Mesangial cell (primary cell): ENCODE data around the gene PRR29. TPM values are rescaled to one million over a fixed set of nuclear protein-coding genes. Genes with fewer than 3 reads are reported as not detected.

Source experiments
- total RNA-seq: library from RNA; depleted of rRNA; stranded (reverse); fragments of >200 nt; gene quantifications from 2 replicates; pipeline ENCODE4 v1.2.3, GENCODE V29; 2015

Gene PRR29
- total RNA-seq: 0.38 and 0.49 TPM in 2 replicates

DNA sequence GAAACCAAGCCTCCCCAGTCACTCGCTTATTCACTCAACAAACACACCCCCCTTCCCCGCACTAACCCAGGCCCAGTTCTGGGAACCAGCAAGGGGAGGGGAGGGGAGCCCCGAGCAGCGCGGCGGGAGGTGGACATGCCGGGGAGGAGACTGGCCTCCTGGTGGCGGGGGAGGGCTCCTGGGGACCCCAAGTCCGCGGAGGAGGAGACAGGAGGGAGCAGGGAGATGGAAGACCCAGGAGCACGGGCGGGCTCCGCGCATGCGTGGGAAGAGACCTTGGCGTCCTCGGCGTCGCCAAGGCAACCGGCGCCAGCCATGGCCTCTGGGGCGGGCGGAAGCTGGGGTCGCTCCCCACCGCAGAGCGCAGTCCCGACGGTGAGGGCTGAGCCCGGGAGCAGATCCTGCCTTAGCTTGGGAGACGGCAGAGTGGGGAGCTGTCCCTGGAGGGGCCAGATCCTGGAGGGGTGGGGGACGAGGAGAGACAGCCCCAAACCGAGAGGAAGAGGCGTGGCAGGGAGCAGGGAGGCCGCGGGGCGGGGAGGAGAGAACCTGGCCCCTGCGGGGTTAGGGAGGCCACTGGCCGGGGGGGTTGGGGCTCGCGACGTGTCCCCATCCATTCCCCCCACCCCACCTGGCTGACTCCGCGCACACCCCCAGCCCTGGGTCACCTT lies at the start of gene PRR29:
Gene PRR29, plus strand, starts transcription at position 302 of the 671 bp plus-strand sequence. Its CDS starts 14 bp downstream, at position 316.

DNA sequence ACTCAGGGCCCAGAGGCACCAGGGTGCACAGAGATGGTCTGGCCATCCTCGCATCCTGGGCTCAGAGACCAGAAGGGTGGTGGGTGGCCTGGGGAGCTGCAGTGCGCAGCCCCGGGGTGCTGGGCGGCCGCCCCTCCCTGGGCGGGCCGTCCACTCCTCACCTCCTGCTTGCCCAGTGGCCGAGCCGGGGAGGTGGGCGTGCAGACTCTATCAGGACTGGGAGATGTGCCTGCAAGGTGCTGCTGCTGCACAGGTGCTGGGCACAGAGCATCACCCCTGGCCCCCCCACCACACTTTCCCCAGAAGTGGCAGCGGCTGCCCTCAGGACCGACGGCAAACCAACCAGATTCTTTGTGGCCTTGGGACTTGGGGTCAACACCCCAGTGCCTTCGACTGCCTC lies 25.4 kb upstream of the PRR29 start, which contains the start of gene SCN4A:
Gene SCN4A, minus strand, starts transcription at position 123 of the 400 bp plus-strand sequence. Its CDS starts 77 bp downstream, at position 46.

DNA sequence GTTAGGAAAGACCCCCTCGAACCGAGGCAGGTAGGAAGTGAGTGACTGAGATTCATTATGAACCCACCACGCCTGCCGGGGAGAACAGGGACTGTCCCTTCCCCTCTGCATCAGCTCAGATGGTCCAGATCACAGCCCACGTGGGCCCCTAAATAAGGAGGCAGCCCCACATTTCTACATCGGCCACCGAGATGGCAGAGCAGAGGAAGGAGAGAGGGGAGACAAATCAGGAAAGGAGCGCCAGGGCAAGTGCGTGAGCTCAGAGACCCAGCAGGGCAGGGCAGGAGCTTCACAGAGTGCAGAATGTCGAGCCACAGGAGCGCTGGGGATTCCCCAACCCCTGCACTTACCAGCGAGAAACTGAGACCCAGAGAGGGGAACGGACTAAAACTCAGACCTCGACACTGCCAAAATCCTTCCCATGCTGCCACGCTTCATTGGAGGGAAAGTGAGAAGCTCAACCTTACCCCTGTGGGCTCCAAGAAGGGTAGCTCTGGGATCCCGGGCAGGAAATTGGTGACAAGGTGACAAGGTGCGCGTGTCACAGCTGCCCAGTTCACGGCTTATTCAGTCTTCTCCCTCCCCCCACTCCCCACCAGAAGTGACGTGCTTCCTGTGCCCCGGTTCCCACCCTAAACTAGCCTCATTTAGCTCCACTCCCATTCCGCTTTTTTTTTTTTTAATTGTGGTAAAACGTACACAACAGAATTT lies 22.1 kb downstream of the PRR29 start, which contains the start of gene ICAM2:
Gene ICAM2, minus strand, starts transcription at position 578 of the 711 bp plus-strand sequence. CDS start 13,942 bp downstream, outside the sequence.

Other genes starting within 250 kb of the PRR29 start
- 22.3 and 23.8 TPM in 2 replicates for gene CCDC47, start 224.8 kb upstream of the PRR29 start, total RNA-seq
- gene DDX42, start 224.2 kb upstream of the PRR29 start, total RNA-seq: 30.9 and 32.4 TPM in 2 replicates
- 60.0 and 76.8 TPM in 2 replicates for gene PSMC5, start 170.9 kb upstream of the PRR29 start, total RNA-seq
- gene FTSJ3, start 170.7 kb upstream of the PRR29 start, total RNA-seq: 53.2 and 77.4 TPM in 2 replicates
- gene SMARCD2, start 155.7 kb upstream of the PRR29 start, total RNA-seq: 78.5 and 89.1 TPM in 2 replicates
- not detected in 2 replicates for gene CSH2, start 124.7 kb upstream of the PRR29 start, total RNA-seq
- not detected in 2 replicates for gene GH2, start 116.4 kb upstream of the PRR29 start, total RNA-seq
- not detected in 2 replicates for gene CSH1, start 101.8 kb upstream of the PRR29 start, total RNA-seq
- gene CSHL1, start 87.1 kb upstream of the PRR29 start, total RNA-seq: not detected in 2 replicates
- gene GH1, start 79.5 kb upstream of the PRR29 start, total RNA-seq: not detected in 2 replicates
- gene CD79B, start 66.0 kb upstream of the PRR29 start, total RNA-seq: 0.76 TPM in 1 of 2 replicates, not detected in the other
- gene SCN4A, start 25.4 kb upstream of the PRR29 start, total RNA-seq: under 0.01 TPM in 2 replicates
- gene ICAM2, start 22.3 kb downstream of the PRR29 start, total RNA-seq: 2.3 and 6.8 TPM in 2 replicates
- 3.9 and 7.4 TPM in 2 replicates for gene ERN1, start 131.8 kb downstream of the PRR29 start, total RNA-seq